Hepatocyte (in vitro differentiated cells): ENCODE measurements around the gene SYPL2.

Source experiments
- CTCF ChIP-seq: fragments of 200-600 bp; sonication (generic); IDR thresholded peaks from 2 replicates; pipeline ENCODE4 v1.5.1; 2016; ENCODE audit warnings: antibody characterized with exemption, mild to moderate bottlenecking; ENCODE audit not compliant: poor library complexity
- EZH2 ChIP-seq: fragments of 200-600 bp; sonication (generic); IDR thresholded peaks from 2 replicates; pipeline ENCODE4 v1.6.1; 2016; ENCODE audit warnings: antibody characterized with exemption, mild to moderate bottlenecking, borderline replicate concordance
- EZH2phosphoT487 ChIP-seq: fragments of 200-600 bp; sonication (generic); IDR thresholded peaks from one replicate; pipeline ENCODE4 v1.6.1; 2018; ENCODE audit warnings: antibody characterized with exemption, mild to moderate bottlenecking, low read depth, moderate library complexity; ENCODE audit not compliant: unreplicated experiment, severe bottlenecking

GRCh38 chr1:109447524-109447923, 18.8 kb upstream of the SYPL2 start:
- TF ChIP-seq CTCF, result no peak
- TF ChIP-seq EZH2phosphoT487, result no peak
- TF ChIP-seq EZH2, result no peak
